ENCODE data around the gene PROSER2.

GRCh38 chr10:11880151-11881029 is 57.2 kb downstream of the PROSER2 start:
- TF ChIP-seq CTCF (IDR thresholded peaks at IDR 0.05) (no peak), POLR2A (IDR thresholded peaks at IDR 0.05) (no peak), POLR2AphosphoS5 (IDR thresholded peaks at IDR 0.05) (no peak)
